PC-9 (cell line): ENCODE results near the gene ARPP19. TPM values are rescaled to one million over a fixed set of nuclear protein-coding genes. Genes with fewer than 3 reads are reported as not detected.
"Not testable (repeated sequence)": the region's sequence is repeated elsewhere in the genome, so short reads cannot be mapped to it uniquely, and the experiment has no call there.

Experiments used
- BruUV-seq: library from RNA; stranded (reverse); fragments of 400-500 nt; replicated peaks from 2 replicates; lab custom pipeline; 2021; lab: Mats Ljungman, UMichigan
- CTCF ChIA-PET: fragments of 300-600 bp; sonication (Branson Sonifier 250); formaldehyde crosslinking; loops from one replicate; lab custom pipeline; 2022; ENCODE audit warnings: antibody characterized with exemption; lab: Charles Lee
- POLR2A ChIA-PET: fragments of 300-600 bp; sonication (Branson Sonifier 250); formaldehyde crosslinking; loops from one replicate; lab custom pipeline; 2022; ENCODE audit warnings: antibody characterized with exemption; ENCODE audit not compliant: unreplicated experiment; lab: Charles Lee
- DNase-seq, 2 experiments: peaks; one replicate each; pipeline versions ENCODE4 v3.0.0 to v3.0.0-alpha.2; 2015 to 2022; ENCODE audit warnings: mixed read lengths in 1 of 2
- H2AFZ ChIP-seq: fragments of 200-600 bp; sonication (generic); 2 replicates; pipeline ENCODE4 v1.8.1; 2017; ENCODE audit warnings: antibody characterized with exemption
- H3F3A ChIP-seq: fragments of 200-600 bp; sonication (generic); 2 replicates; pipeline ENCODE4 v1.8.1; 2017; ENCODE audit warnings: antibody characterized with exemption, mild to moderate bottlenecking, low read depth; ENCODE audit not compliant: insufficient read depth
- H3K27ac ChIP-seq: fragments of 200-600 bp; sonication (generic); 2 replicates; pipeline ENCODE4 v1.6.1; 2016; ENCODE audit warnings: mixed run types
- H3K27me3 ChIP-seq: fragments of 200-600 bp; sonication (generic); 2 replicates; pipeline ENCODE4 v1.6.1; 2016; ENCODE audit warnings: low read depth, mixed run types; ENCODE audit not compliant: insufficient read depth
- H3K36me3 ChIP-seq: fragments of 200-600 bp; sonication (generic); 2 replicates; pipeline ENCODE4 v1.6.1; 2016; ENCODE audit warnings: low read depth, mixed run types
- H3K4me1 ChIP-seq: fragments of 200-600 bp; sonication (generic); replicated peaks from 2 replicates; pipeline ENCODE4 v1.6.1; 2016; ENCODE audit warnings: mixed run types; ENCODE audit not compliant: insufficient read depth
- H3K4me2 ChIP-seq: fragments of 200-600 bp; sonication (generic); 2 replicates; pipeline ENCODE4 v1.6.1; 2017; ENCODE audit warnings: mixed run types
- H3K4me3 ChIP-seq: fragments of 200-600 bp; sonication (generic); 2 replicates; pipeline ENCODE4 v1.6.1; 2016; ENCODE audit warnings: mixed run types
- H3K79me2 ChIP-seq: fragments of 200-600 bp; sonication (generic); 2 replicates; pipeline ENCODE4 v1.6.1; 2017; ENCODE audit warnings: low read depth, mixed run types
- H3K9me2 ChIP-seq: fragments of 200-600 bp; sonication (generic); 2 replicates; pipeline ENCODE4 v1.8.1; 2017; ENCODE audit warnings: mild to moderate bottlenecking; ENCODE audit not compliant: insufficient read depth
- H3K9me3 ChIP-seq: fragments of 200-600 bp; sonication (generic); 2 replicates; pipeline ENCODE4 v1.8.1; 2016; ENCODE audit warnings: low read depth; ENCODE audit not compliant: insufficient read depth
- H4K20me1 ChIP-seq: fragments of 200-600 bp; sonication (generic); 2 replicates; pipeline ENCODE4 v1.8.1; 2017; ENCODE audit not compliant: insufficient read depth
- EZH2 ChIP-seq: fragments of 200-600 bp; sonication (generic); IDR thresholded peaks from 2 replicates; pipeline ENCODE4 v1.8.0; 2017; ENCODE audit warnings: antibody characterized with exemption, low read depth
- intact Hi-C: fragments of 100-400 bp; cut with micrococcal nuclease; formaldehyde crosslinking; loops from one replicate; pipeline ENCODE4 v1.10.0; 2022; ENCODE audit not compliant: unreplicated experiment
- total RNA-seq: library from RNA; stranded (reverse); gene quantifications from 2 replicates; pipeline ENCODE4 v1.2.3, GENCODE V29; 2021
- TF ChIP-seq, protein P1 (sequence below): fragments of 200-600 bp; sonication (generic); conservative IDR thresholded peaks from 2 replicates; pipeline ENCODE4 v1.6.1; 2017; ENCODE audit warnings: mixed run types, antibody characterized with exemption, mild to moderate bottlenecking, moderate library complexity

ARPP19 gene
- total RNA-seq, 1 experiment from 2014 or later, result 119 TPM

DNA sequence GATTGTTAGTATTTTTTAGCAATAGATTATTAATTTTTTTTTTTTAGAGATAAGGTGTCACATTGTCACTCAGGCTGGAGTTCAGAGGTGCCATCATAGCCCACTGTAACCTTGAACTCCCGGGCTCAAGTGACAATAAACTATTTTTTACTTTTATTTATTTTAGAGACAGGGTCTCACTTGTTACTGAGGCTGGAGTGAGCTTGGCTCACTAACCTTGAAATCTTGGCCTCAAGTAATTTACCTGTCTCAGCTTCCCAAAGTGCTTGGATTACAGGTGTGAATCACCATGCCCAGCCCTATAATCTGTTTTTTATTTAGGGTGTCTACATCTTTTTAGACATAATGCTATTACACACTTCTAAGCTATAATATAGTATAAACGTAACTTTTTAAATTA is 7.9 kb upstream of the ARPP19 start:
- no peak overlapping the region for H3K4me3 ChIP-seq
- no peaks in the 10 kb centered on the region for H4K20me1 ChIP-seq
- BruUV-seq, result no TSS peak
- H3K9me2 ChIP-seq, result no peaks in the 10 kb centered on the region
- H3K9me3 ChIP-seq, result no peaks in the 10 kb centered on the region
- no peak for DNase-seq
- TF ChIP-seq EZH2, result no peak
- TF ChIP-seq, protein P1, sequence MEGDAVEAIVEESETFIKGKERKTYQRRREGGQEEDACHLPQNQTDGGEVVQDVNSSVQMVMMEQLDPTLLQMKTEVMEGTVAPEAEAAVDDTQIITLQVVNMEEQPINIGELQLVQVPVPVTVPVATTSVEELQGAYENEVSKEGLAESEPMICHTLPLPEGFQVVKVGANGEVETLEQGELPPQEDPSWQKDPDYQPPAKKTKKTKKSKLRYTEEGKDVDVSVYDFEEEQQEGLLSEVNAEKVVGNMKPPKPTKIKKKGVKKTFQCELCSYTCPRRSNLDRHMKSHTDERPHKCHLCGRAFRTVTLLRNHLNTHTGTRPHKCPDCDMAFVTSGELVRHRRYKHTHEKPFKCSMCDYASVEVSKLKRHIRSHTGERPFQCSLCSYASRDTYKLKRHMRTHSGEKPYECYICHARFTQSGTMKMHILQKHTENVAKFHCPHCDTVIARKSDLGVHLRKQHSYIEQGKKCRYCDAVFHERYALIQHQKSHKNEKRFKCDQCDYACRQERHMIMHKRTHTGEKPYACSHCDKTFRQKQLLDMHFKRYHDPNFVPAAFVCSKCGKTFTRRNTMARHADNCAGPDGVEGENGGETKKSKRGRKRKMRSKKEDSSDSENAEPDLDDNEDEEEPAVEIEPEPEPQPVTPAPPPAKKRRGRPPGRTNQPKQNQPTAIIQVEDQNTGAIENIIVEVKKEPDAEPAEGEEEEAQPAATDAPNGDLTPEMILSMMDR, result no peak
- POLR2A ChIA-PET, result interaction anchor here (0.7 kb wide), 1 partner anchor 77 kb away, joined by 3 read pairs; no protein-coding TSS in a partner anchor
- H3K36me3 ChIP-seq, result no peaks in the 10 kb centered on the region
- H3F3A ChIP-seq, result no peaks in the 10 kb centered on the region
- H3K79me2 ChIP-seq, result no peaks in the 10 kb centered on the region
- no peak overlapping the region for H3K27ac ChIP-seq
- intact Hi-C loops, result no loop called here
- H3K27me3 ChIP-seq, result no peaks in the 10 kb centered on the region
- CTCF ChIA-PET, result no interaction called here
- no peak overlapping the region for H3K4me2 ChIP-seq
- H3K4me1 ChIP-seq, result no peaks in the 10 kb centered on the region
- H2AFZ ChIP-seq, result no peak overlapping the region

DNA sequence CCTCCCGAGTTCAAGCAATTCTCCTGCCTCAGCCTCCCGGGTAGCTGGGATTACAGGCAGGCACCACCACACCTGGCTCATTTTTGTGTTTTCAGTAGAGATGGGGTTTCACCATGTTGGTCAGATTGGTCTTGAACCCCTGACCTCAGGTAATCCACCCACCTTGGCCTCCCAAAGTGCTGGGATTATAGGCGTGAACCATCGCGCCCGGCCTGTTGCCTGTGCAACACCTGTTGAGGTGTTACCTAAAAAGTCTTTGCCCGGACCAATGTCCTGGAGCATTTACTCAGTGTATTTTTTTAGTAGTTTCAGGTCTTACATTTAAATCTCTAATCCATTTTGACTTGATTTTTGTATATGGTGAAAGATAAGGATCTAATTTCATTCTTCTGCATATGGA is 6.7 kb upstream of the ARPP19 start:
- H2AFZ ChIP-seq, H3F3A ChIP-seq, CTCF ChIA-PET, H3K79me2 ChIP-seq, DNase-seq, H3K4me1 ChIP-seq, H3K4me3 ChIP-seq, H3K4me2 ChIP-seq, H4K20me1 ChIP-seq, H3K9me3 ChIP-seq, H3K27me3 ChIP-seq, H3K36me3 ChIP-seq, H3K27ac ChIP-seq, BruUV-seq, POLR2A ChIA-PET, H3K9me2 ChIP-seq, intact Hi-C loops: not testable (repeated sequence)

DNA sequence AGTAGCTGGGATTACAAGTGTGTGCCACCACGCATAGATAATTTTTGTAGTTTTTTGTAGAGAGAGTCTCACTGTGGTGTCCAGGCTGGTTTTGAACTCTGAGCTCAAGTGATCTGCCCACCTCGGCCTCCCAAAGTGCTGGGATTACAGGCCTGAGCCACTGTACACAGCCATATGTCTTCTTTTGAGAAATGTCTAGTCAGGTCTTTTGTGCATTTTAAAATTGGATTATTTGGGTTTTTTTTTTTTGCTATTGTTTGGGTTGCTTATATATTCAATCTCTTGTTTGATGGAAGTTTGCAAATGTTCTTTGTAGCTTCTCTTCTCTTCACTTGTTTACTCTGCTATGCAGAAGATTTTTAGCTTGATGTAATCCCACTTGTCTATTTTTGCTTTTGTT is 6.2 kb upstream of the ARPP19 start:
- H3K79me2 ChIP-seq, result no peaks in the 10 kb centered on the region
- no peak overlapping the region for H2AFZ ChIP-seq
- H4K20me1 ChIP-seq, result no peaks in the 10 kb centered on the region
- H3K9me3 ChIP-seq, result no peaks in the 10 kb centered on the region
- no peaks in the 10 kb centered on the region for H3K4me1 ChIP-seq
- no peak overlapping the region for H3K4me2 ChIP-seq
- H3K9me2 ChIP-seq, result no peaks in the 10 kb centered on the region
- intact Hi-C loops, result no loop called here
- ChIA-PET CTCF (interaction anchor here (0.6 kb wide), 1 partner anchor 930 kb away, joined by 3 read pairs; no protein-coding TSS in a partner anchor), POLR2A (no interaction called here)
- no TSS peak for BruUV-seq
- no peak for DNase-seq
- TF ChIP-seq, protein P1, result no peak
- no peak for TF ChIP-seq EZH2
- no peaks in the 10 kb centered on the region for H3F3A ChIP-seq
- no peaks in the 10 kb centered on the region for H3K36me3 ChIP-seq
- no peaks in the 10 kb centered on the region for H3K27me3 ChIP-seq
- no peak overlapping the region for H3K27ac ChIP-seq
- H3K4me3 ChIP-seq, result no peak overlapping the region

DNA sequence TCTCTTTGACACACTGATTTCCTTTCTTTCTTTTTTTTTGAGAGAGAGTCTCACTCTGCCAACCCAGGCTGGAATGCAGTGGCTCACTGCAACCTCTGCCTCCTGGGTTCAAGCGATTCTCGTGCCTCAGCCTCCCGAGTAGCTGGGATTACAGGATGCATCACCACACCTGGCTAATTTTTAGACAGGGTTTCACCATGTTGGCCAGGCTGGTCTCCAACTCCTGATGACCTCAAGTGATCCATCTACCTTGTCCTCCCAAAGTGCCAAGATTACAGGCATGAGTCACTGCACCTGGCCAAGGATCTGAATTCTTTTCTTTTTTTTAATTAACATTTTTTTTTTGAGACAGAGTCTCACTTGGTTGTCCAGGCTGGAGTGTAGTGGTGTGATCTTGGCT is 5.8 kb upstream of the ARPP19 start:
- H3F3A ChIP-seq, H3K27ac ChIP-seq, H3K36me3 ChIP-seq, H3K9me2 ChIP-seq, H3K4me1 ChIP-seq, intact Hi-C loops, H3K79me2 ChIP-seq, H3K9me3 ChIP-seq, H3K27me3 ChIP-seq, H4K20me1 ChIP-seq, H3K4me2 ChIP-seq, DNase-seq, H2AFZ ChIP-seq, H3K4me3 ChIP-seq, BruUV-seq, POLR2A ChIA-PET: not testable (repeated sequence)
- CTCF ChIA-PET, result interaction anchor here (0.6 kb wide), 1 partner anchor 930 kb away, joined by 3 read pairs; no protein-coding TSS in a partner anchor
